Vagina (tissue), 2 donors: ENCODE results near the gene COL23A1.

Source experiments
- POLR2A ChIP-seq, 2 donors: fragments of 450-650 bp; IDR thresholded peaks; one replicate each; pipeline ENCODE4 v1.6.1; 2017; ENCODE audit warnings: antibody characterized with exemption in 2 of 2, mild to moderate bottlenecking in 2 of 2, moderate library complexity in 2 of 2
- TF ChIP-seq, protein P1 (sequence below), 3 experiments: fragments of 450-650 bp in 2 of 3; fragments of 200-600 bp in 1 of 3; sonication (generic) in 1 of 3; IDR thresholded peaks; one replicate each; pipeline ENCODE4 v1.5.1; 2017 to 2019; ENCODE audit warnings: antibody characterized with exemption in 3 of 3, mild to moderate bottlenecking in 2 of 3, moderate library complexity in 2 of 3

DNA sequence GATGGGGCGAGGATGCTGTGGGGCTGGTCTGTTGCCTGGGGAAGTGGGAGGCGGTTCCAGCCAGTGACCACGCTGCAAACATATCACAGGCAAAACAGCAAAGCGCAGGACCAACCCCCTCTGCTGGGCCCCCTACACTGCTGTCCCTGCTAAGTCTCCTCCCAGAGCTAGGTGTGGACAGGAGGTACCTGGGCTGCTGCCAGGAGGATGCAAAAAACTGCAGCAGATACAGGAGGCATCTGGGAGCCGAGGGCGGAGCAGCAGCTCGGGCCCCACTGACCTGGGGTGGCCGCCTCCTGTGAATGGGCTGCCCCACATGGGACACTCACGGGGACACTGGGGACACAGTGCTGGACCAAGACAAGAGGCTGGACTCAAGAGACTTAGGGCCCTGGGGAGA, 309.6 kb downstream of the COL23A1 start:
- TF ChIP-seq, protein P1, sequence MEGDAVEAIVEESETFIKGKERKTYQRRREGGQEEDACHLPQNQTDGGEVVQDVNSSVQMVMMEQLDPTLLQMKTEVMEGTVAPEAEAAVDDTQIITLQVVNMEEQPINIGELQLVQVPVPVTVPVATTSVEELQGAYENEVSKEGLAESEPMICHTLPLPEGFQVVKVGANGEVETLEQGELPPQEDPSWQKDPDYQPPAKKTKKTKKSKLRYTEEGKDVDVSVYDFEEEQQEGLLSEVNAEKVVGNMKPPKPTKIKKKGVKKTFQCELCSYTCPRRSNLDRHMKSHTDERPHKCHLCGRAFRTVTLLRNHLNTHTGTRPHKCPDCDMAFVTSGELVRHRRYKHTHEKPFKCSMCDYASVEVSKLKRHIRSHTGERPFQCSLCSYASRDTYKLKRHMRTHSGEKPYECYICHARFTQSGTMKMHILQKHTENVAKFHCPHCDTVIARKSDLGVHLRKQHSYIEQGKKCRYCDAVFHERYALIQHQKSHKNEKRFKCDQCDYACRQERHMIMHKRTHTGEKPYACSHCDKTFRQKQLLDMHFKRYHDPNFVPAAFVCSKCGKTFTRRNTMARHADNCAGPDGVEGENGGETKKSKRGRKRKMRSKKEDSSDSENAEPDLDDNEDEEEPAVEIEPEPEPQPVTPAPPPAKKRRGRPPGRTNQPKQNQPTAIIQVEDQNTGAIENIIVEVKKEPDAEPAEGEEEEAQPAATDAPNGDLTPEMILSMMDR (IDR thresholded peaks at IDR 0.05): no peak
- TF ChIP-seq POLR2A (IDR thresholded peaks at IDR 0.05): no peak
